Activated CD8-positive, alpha-beta memory T cell treated with anti-CD3 and anti-CD28 coated beads for 4 hours (primary cell): Measurements from ENCODE around the gene SOX3.

ENCODE experiments used
- DNase-seq, 2 donors: peaks; one replicate each; pipeline ENCODE4 v3.0.0-alpha.2; 2020; ENCODE audit warnings: low read depth in 2 of 2

SOX3 gene

GRCh38 chrX:140504371-140505324, at the start of gene SOX3:
Gene SOX3 (minus strand): TSS chrX:140505069. CDS start chrX:140505060, 9 bp downstream.
- no peak for DNase-seq

GRCh38 chrX:140548985-140549384, 44.1 kb upstream of the SOX3 start:
- DNase-seq = no peak

- no peak for DNase-seq
These were observed 21.3 kb upstream of the SOX3 start for GRCh38 chrX:140526171-140526570.

GRCh38 chrX:140525448-140525847, 20.6 kb upstream of the SOX3 start:
- no peak for DNase-seq

- no peak for DNase-seq
These were observed 19.7 kb upstream of the SOX3 start for GRCh38 chrX:140524556-140524955.

- DNase-seq = no peak
These were observed 16.5 kb upstream of the SOX3 start for GRCh38 chrX:140521393-140521792.

GRCh38 chrX:140514554-140514953, 9.7 kb upstream of the SOX3 start:
- DNase-seq = no peak

- DNase-seq = no peak
These were observed 6.0 kb upstream of the SOX3 start for GRCh38 chrX:140510895-140511295.

GRCh38 chrX:140510306-140510676, 5.4 kb upstream of the SOX3 start:
- DNase-seq = no peak

- DNase-seq = no peak
These were observed 4.8 kb upstream of the SOX3 start for GRCh38 chrX:140509468-140510305.

- no peak for DNase-seq
These were observed 4.1 kb upstream of the SOX3 start for GRCh38 chrX:140508958-140509357.

GRCh38 chrX:140507982-140508305, 3.1 kb upstream of the SOX3 start:
- DNase-seq = no peak

- no peak for DNase-seq
These were observed 2.5 kb upstream of the SOX3 start for GRCh38 chrX:140507223-140507981.

GRCh38 chrX:140505421-140506337, 810 bp upstream of the SOX3 start:
- DNase-seq = no peak

- no peak for DNase-seq
These were observed 1.0 kb downstream of the SOX3 start for GRCh38 chrX:140503714-140504351.

GRCh38 chrX:140503238-140503601, 1.6 kb downstream of the SOX3 start:
- DNase-seq = no peak

GRCh38 chrX:140502491-140503237, 2.2 kb downstream of the SOX3 start:
- no peak for DNase-seq

- DNase-seq = no peak
These were observed 2.9 kb downstream of the SOX3 start for GRCh38 chrX:140501940-140502468.

GRCh38 chrX:140501321-140501720, 3.5 kb downstream of the SOX3 start:
- no peak for DNase-seq

GRCh38 chrX:140500441-140500840, 4.4 kb downstream of the SOX3 start:
- no peak for DNase-seq
